ENCODE data around the gene CAPN9. TPM values are rescaled to one million over a fixed set of nuclear protein-coding genes. Genes with fewer than 3 reads are reported as not detected.

Gene CAPN9
- total RNA-seq, 2 experiments from 2014 or later = not detected

- Mint-ChIP-seq H3K27ac (no peak overlapping the region), H3K36me3 (ENCODE audit: low read depth) (peaks cover 15% of the 10 kb centered on the region), H3K4me1 (ENCODE audit: low read depth) (no peaks in the 10 kb centered on the region), H3K9me3 (no peaks in the 10 kb centered on the region), H3K4me3 (no peak overlapping the region), H3K27me3 (no peaks in the 10 kb centered on the region)
- no peak for TF ChIP-seq CTCF (IDR thresholded peaks at IDR 0.05)
- POLR2A ChIA-PET = no interaction called here
- intact Hi-C loops (cut with micrococcal nuclease) = no loop called here
- no peak for DNase-seq
- CTCF ChIA-PET = no interaction called here
- ATAC-seq = no peak
These were observed 103.4 kb downstream of the CAPN9 start for GRCh38 chr1:230850547-230850946.

- Mint-ChIP-seq H3K27ac (no peak overlapping the region), H3K36me3 (ENCODE audit: low read depth) (peaks cover 15% of the 10 kb centered on the region), H3K27me3 (no peaks in the 10 kb centered on the region), H3K4me1 (ENCODE audit: low read depth) (no peaks in the 10 kb centered on the region), H3K9me3 (no peaks in the 10 kb centered on the region), H3K4me3 (no peak overlapping the region)
- ChIA-PET CTCF (no interaction called here), POLR2A (no interaction called here)
- DNase-seq (no peak), ATAC-seq (no peak)
- intact Hi-C loops (cut with micrococcal nuclease) = no loop called here
- no peak for TF ChIP-seq CTCF (IDR thresholded peaks at IDR 0.05)
These were observed 104.1 kb downstream of the CAPN9 start for GRCh38 chr1:230851291-230851691.

Other genes with a start within 250 kb of the CAPN9 start
- 10 to 100 TPM; 26.1 to 27.6 TPM for gene COG2, start 104.9 kb upstream of the CAPN9 start, total RNA-seq
- gene AGT, start 33.3 kb upstream of the CAPN9 start, total RNA-seq = not detected
- gene C1orf198, start 121.1 kb downstream of the CAPN9 start, total RNA-seq = 1 to 10 TPM; 6.2 to 6.9 TPM
- 10 to 100 TPM; 13.4 to 15.5 TPM for gene TTC13, start 231.5 kb downstream of the CAPN9 start, total RNA-seq
- 10 to 100 TPM; 15.2 to 15.3 TPM for gene ARV1, start 231.7 kb downstream of the CAPN9 start, total RNA-seq

All from activated CD8-positive, alpha-beta T cell treated with anti-CD3 and anti-CD28 coated beads for 36 hours (primary cell).